ENCODE results near the gene PCYT1B.

DNA sequence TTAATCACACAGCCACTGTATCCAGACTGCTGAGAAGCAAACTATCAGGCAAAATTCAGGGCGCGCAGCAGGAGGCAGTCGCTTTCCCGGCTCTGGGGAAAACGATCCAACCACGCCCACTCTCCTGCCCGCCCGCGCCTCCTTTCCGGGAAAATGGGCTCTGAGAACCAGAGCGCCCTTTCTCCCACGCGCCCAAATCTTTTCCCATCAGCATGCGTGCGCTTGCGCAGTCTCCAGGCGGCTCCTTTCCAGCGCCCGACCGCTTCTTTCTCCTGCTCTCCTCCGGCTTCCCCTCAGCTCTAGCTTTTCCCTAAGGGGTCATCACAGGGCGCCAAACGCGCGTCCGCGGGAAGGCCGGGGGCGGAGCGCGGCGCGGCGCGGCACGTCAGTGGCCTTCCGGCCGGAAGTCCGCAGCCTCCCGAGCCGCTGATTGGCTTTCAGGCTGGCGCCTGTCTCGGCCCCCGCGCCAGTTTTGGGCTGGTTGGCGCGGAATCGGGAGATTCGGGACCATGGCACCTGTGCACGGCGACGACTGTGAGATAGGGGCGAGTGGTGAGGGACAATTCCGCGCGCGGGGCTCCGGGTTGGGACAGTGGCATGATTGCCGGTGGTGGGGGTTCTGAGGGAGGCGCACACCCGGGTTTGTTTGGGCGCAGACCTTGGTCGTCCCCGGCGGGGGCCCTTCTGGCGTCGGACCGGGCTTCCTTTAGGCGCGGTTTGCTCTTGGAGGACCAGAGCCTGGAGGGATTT, 46.5 kb upstream of the PCYT1B start, which contains the start of gene POLA1:
- TF ChIP-seq CTCF (IDR thresholded peaks at IDR 0.05 in 4 of 5, conservative IDR thresholded peaks at IDR 0.05 in 1 of 5), result peak in 1 of 5 experiments; percentile 4
- TF ChIP-seq POLR2A (IDR thresholded peaks at IDR 0.05), result peak in 1 of 2 donors; percentile 15

Data from gastrocnemius medialis (tissue), 4 donors.